Measurements from ENCODE around the gene CIP2A. TPM values are rescaled to one million over a fixed set of nuclear protein-coding genes. Genes with fewer than 3 reads are reported as not detected.

The CIP2A gene
- total RNA-seq, 1 donor from 2014 or later: 8.2 TPM

- TF ChIP-seq CTCF (IDR thresholded peaks at IDR 0.05; ENCODE audit: insufficient read depth, low read length, poor library complexity, severe bottlenecking): no peak
Observed at GRCh38 chr3:108509871-108510270, 79.4 kb downstream of the CIP2A start.

GRCh38 chr3:108509263-108509662 is 80.0 kb downstream of the CIP2A start:
- Histone ChIP-seq H3K4me3 (ENCODE audit: low read depth, low read length) (no peak overlapping the region), H3K27me3 (ENCODE audit: control insufficient read depth, insufficient read depth, low read length) (no peaks in the 10 kb centered on the region), H3K36me3 (ENCODE audit: control insufficient read depth, insufficient read depth, low read length) (no peaks in the 10 kb centered on the region)
- no peak for TF ChIP-seq CTCF (IDR thresholded peaks at IDR 0.05; ENCODE audit: insufficient read depth, low read length, poor library complexity, severe bottlenecking)
- DNase-seq (ENCODE audit: low read depth): no peak

More at GRCh38 chr3:108509871-108510270, 79.4 kb downstream of the CIP2A start:
- no peak overlapping the region for H3K4me3 ChIP-seq (ENCODE audit: low read depth, low read length)
- no peak for DNase-seq (ENCODE audit: low read depth)
- H3K27me3 ChIP-seq (ENCODE audit: control insufficient read depth, insufficient read depth, low read length): no peaks in the 10 kb centered on the region
- H3K36me3 ChIP-seq (ENCODE audit: control insufficient read depth, insufficient read depth, low read length): no peaks in the 10 kb centered on the region

- Histone ChIP-seq H3K4me3 (ENCODE audit: low read depth, low read length) (no peak overlapping the region), H3K27me3 (ENCODE audit: control insufficient read depth, insufficient read depth, low read length) (no peaks in the 10 kb centered on the region), H3K36me3 (ENCODE audit: control insufficient read depth, insufficient read depth, low read length) (no peaks in the 10 kb centered on the region)
- TF ChIP-seq CTCF (IDR thresholded peaks at IDR 0.05; ENCODE audit: insufficient read depth, low read length, poor library complexity, severe bottlenecking): no peak
- no peak for DNase-seq (ENCODE audit: low read depth)
Observed at GRCh38 chr3:108507902-108508301, 81.3 kb downstream of the CIP2A start.

GRCh38 chr3:108505811-108506210 is 83.4 kb downstream of the CIP2A start:
- Histone ChIP-seq H3K36me3 (ENCODE audit: control insufficient read depth, insufficient read depth, low read length) (no peaks in the 10 kb centered on the region), H3K27me3 (ENCODE audit: control insufficient read depth, insufficient read depth, low read length) (no peaks in the 10 kb centered on the region), H3K4me3 (ENCODE audit: low read depth, low read length) (no peak overlapping the region)
- TF ChIP-seq CTCF (IDR thresholded peaks at IDR 0.05; ENCODE audit: insufficient read depth, low read length, poor library complexity, severe bottlenecking): no peak
- DNase-seq (ENCODE audit: low read depth): no peak

- H3K4me3 ChIP-seq (ENCODE audit: low read depth, low read length): no peak overlapping the region
- no peaks in the 10 kb centered on the region for H3K36me3 ChIP-seq (ENCODE audit: control insufficient read depth, insufficient read depth, low read length)
- no peak for TF ChIP-seq CTCF (IDR thresholded peaks at IDR 0.05; ENCODE audit: insufficient read depth, low read length, poor library complexity, severe bottlenecking)
- no peak for DNase-seq (ENCODE audit: low read depth)
- H3K27me3 ChIP-seq (ENCODE audit: control insufficient read depth, insufficient read depth, low read length): no peaks in the 10 kb centered on the region
Observed at GRCh38 chr3:108503722-108504121, 85.5 kb downstream of the CIP2A start.

- no peak for TF ChIP-seq CTCF (IDR thresholded peaks at IDR 0.05; ENCODE audit: insufficient read depth, low read length, poor library complexity, severe bottlenecking)
- no peaks in the 10 kb centered on the region for H3K27me3 ChIP-seq (ENCODE audit: control insufficient read depth, insufficient read depth, low read length)
- no peaks in the 10 kb centered on the region for H3K36me3 ChIP-seq (ENCODE audit: control insufficient read depth, insufficient read depth, low read length)
- no peak overlapping the region for H3K4me3 ChIP-seq (ENCODE audit: low read depth, low read length)
- no peak for DNase-seq (ENCODE audit: low read depth)
Observed at GRCh38 chr3:108501535-108501934, 87.7 kb downstream of the CIP2A start.

Measured in kidney epithelial cell (primary cell).